Parathyroid adenoma (tissue), 2 donors: Measurements from ENCODE around the gene ADGRG2.
A peak's percentile ranks its signal among the peaks of the same experiment; 100 is the strongest.

Source experiments
- H2AFZ ChIP-seq: fragments of 300-600 bp; sonication (generic); one replicate; pipeline ENCODE4 v1.7.0; 2017; ENCODE audit warnings: antibody characterized with exemption, mild to moderate bottlenecking
- H3K27ac ChIP-seq: fragments of 300-600 bp; sonication (generic); one replicate; pipeline ENCODE4 v1.7.0; 2017
- H3K27me3 ChIP-seq: fragments of 300-600 bp; sonication (generic); one replicate; pipeline ENCODE4 v1.7.0; 2017; ENCODE audit warnings: low read length; ENCODE audit not compliant: control insufficient read depth, insufficient read depth
- H3K36me3 ChIP-seq: fragments of 300-600 bp; sonication (generic); one replicate; pipeline ENCODE4 v1.7.0; 2017; ENCODE audit warnings: low read length; ENCODE audit not compliant: control insufficient read depth, insufficient read depth
- H3K4me1 ChIP-seq: fragments of 300-600 bp; sonication (generic); one replicate; pipeline ENCODE4 v1.7.0; 2017; ENCODE audit warnings: control low read depth
- H3K4me2 ChIP-seq: fragments of 300-600 bp; sonication (generic); one replicate; pipeline ENCODE4 v1.7.0; 2017; ENCODE audit warnings: low read length
- H3K4me3 ChIP-seq: fragments of 300-600 bp; sonication (generic); one replicate; pipeline ENCODE4 v1.7.0; 2017; ENCODE audit warnings: low read depth, low read length
- H3K79me2 ChIP-seq: fragments of 300-600 bp; sonication (generic); one replicate; pipeline ENCODE4 v1.7.0; 2017; ENCODE audit warnings: control low read depth
- H3K9ac ChIP-seq: fragments of 300-600 bp; sonication (generic); one replicate; pipeline ENCODE4 v1.7.0; 2017; ENCODE audit warnings: mild to moderate bottlenecking
- H3K9me3 ChIP-seq: fragments of 300-600 bp; sonication (generic); one replicate; pipeline ENCODE4 v1.7.0; 2017; ENCODE audit warnings: low read length; ENCODE audit not compliant: control insufficient read depth
- TF ChIP-seq, protein P1 (sequence below): fragments of 300-600 bp; sonication (generic); IDR thresholded peaks from one replicate; pipeline ENCODE4 v1.7.0; 2017; ENCODE audit warnings: antibody characterized with exemption, mild to moderate bottlenecking
- donor health status: primary hyperparathyroidism.

The ADGRG2 gene

DNA sequence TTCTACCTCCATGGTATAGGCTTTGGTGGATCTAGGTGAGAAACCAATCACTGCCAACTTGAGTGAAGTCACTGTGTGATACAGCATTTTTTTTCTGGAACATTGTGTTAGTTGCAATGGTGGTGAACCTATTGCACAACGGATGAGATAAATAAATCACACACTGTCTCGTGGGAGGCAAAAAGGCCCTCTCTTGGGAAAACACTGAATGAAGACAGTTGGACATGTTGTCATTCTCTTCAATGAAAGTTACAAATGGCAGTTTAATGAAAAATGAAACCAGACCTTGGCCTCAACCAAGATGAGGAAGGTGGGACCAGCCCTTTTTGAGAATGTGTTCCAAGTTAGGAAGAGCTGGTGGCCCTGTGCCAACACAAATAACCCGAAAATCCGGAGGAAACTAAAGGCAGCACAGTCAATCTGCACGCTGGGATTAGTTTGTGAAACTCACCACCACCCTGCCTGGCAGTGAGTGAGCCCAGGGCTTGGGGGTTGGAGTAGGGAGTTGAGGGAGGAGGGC is 5.4 kb upstream of the ADGRG2 start:
- H3K4me2 ChIP-seq: no peak overlapping the region
- TF ChIP-seq, protein P1, sequence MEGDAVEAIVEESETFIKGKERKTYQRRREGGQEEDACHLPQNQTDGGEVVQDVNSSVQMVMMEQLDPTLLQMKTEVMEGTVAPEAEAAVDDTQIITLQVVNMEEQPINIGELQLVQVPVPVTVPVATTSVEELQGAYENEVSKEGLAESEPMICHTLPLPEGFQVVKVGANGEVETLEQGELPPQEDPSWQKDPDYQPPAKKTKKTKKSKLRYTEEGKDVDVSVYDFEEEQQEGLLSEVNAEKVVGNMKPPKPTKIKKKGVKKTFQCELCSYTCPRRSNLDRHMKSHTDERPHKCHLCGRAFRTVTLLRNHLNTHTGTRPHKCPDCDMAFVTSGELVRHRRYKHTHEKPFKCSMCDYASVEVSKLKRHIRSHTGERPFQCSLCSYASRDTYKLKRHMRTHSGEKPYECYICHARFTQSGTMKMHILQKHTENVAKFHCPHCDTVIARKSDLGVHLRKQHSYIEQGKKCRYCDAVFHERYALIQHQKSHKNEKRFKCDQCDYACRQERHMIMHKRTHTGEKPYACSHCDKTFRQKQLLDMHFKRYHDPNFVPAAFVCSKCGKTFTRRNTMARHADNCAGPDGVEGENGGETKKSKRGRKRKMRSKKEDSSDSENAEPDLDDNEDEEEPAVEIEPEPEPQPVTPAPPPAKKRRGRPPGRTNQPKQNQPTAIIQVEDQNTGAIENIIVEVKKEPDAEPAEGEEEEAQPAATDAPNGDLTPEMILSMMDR: no peak
- H3K4me1 ChIP-seq: no peaks in the 10 kb centered on the region
- no peaks in the 10 kb centered on the region for H3K79me2 ChIP-seq
- H3K9me3 ChIP-seq: no peaks in the 10 kb centered on the region
- no peak overlapping the region for H2AFZ ChIP-seq
- H3K27me3 ChIP-seq: no peaks in the 10 kb centered on the region
- H3K36me3 ChIP-seq: no peaks in the 10 kb centered on the region
- H3K27ac ChIP-seq: no peak overlapping the region
- no peak overlapping the region for H3K9ac ChIP-seq
- no peak overlapping the region for H3K4me3 ChIP-seq

DNA sequence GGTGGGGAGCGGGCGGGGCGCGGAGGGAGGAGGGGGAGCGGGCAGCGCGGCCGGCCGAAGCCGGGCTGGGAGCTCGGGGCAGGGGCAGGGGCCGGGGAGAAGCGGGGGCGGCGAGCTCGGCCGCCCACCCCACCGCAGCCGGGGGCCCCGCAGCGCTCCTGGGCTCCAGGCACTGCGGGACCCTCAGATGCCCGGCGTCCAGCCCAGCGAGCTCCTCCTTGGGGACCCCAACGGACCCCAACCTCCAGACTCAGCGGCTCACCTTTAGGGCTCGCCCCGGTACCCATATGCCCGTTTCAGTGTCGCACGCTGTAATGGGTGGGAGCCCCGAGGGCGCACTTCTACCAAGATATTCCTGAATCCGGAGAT is 357 bp upstream of the ADGRG2 start:
- Histone ChIP-seq H3K4me3 (peak overlapping the region; percentile 31), H3K27ac (no peak overlapping the region), H3K36me3 (no peaks in the 10 kb centered on the region), H2AFZ (peak overlapping the region; percentile 73), H3K4me2 (peak overlapping the region; percentile 61), H3K79me2 (no peaks in the 10 kb centered on the region), H3K9ac (no peak overlapping the region), H3K4me1 (peaks cover 13% of the 10 kb centered on the region), H3K9me3 (no peaks in the 10 kb centered on the region), H3K27me3 (no peaks in the 10 kb centered on the region)
- TF ChIP-seq, protein P1: no peak

DNA sequence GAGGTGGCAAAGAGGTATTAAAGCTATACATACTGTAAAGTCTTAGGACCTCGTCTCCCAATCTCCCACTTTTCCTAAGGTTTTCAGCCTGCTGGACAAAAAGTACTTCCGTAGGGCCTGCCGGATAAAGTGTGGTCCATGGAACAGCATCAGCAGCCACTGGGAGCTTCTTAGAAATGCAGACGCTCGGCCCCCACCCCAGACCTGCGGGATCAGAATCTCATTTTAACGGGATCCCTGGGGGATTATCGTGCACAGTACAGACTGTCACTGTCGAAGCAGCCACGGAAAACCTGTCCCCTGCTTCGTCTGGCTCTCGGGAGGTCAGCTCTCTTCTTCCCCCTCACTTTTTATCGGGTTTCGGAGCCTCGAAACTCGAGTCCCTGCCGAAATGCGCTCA is 802 bp downstream of the ADGRG2 start:
- H3K36me3 ChIP-seq: no peaks in the 10 kb centered on the region
- TF ChIP-seq, protein P1: no peak
- peak overlapping the region; percentile 52 for H3K4me3 ChIP-seq
- H3K27ac ChIP-seq: peak overlapping the region; percentile 71
- peak overlapping the region; percentile 58 for H3K4me2 ChIP-seq
- H3K27me3 ChIP-seq: no peaks in the 10 kb centered on the region
- no peaks in the 10 kb centered on the region for H3K79me2 ChIP-seq
- H3K9ac ChIP-seq: no peak overlapping the region
- H2AFZ ChIP-seq: peak overlapping the region; percentile 53
- no peaks in the 10 kb centered on the region for H3K9me3 ChIP-seq
- peaks cover 13% of the 10 kb centered on the region for H3K4me1 ChIP-seq

DNA sequence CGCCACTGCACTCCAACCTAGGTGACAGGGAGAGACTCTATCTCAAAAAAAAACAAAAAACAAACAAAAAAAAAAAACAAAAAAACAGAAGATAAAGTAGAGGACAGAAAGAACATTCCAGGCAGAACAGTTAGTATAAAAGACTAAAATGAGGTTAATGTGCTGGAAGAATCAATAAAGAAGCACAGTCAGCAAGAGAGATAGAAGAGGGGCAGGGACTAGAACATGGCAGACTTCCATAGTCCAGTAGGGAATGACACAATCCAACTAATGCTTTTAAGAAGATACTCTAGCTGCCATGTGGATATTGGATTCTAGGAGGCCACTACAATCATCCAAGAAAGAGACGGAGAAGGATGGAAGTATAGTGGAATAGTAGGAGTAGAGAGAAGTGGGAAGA is 11.6 kb downstream of the ADGRG2 start:
- Histone ChIP-seq H3K4me3 (no peak overlapping the region), H3K79me2 (peaks cover 19% of the 10 kb centered on the region), H3K4me1 (no peaks in the 10 kb centered on the region), H3K9me3 (no peaks in the 10 kb centered on the region), H3K27me3 (no peaks in the 10 kb centered on the region), H3K4me2 (no peak overlapping the region), H3K36me3 (no peaks in the 10 kb centered on the region), H3K9ac (no peak overlapping the region), H2AFZ (no peak overlapping the region), H3K27ac (no peak overlapping the region)
- TF ChIP-seq, protein P1: no peak

DNA sequence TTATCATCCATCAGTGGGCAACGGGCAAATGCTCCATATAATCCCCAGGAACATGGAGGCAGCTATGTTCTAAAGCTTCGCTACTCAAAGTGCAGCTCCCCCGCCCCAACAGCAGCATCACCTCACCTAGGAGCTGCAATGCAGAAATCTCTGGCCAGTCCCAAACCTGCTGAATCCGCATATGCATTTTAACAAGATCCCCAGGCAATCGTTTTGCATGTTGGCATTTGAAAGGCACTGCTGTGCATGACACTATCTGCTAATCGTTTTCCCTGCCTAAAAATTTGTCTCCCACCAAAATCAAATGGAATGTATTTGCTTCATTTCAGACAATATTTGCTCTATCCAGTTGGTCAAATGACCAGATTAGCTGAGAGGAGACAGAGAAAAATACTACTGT is 15.2 kb downstream of the ADGRG2 start:
- TF ChIP-seq, protein P1: no peak
- H3K4me3 ChIP-seq: no peak overlapping the region
- no peak overlapping the region for H3K27ac ChIP-seq
- peaks cover 13% of the 10 kb centered on the region for H3K79me2 ChIP-seq
- H3K9me3 ChIP-seq: no peaks in the 10 kb centered on the region
- no peaks in the 10 kb centered on the region for H3K4me1 ChIP-seq
- H3K4me2 ChIP-seq: no peak overlapping the region
- H2AFZ ChIP-seq: no peak overlapping the region
- no peaks in the 10 kb centered on the region for H3K27me3 ChIP-seq
- H3K9ac ChIP-seq: no peak overlapping the region
- H3K36me3 ChIP-seq: no peaks in the 10 kb centered on the region
